MCF 10A (cell line): ENCODE results near the gene ITGA6. TPM values are rescaled to one million over a fixed set of nuclear protein-coding genes. Genes with fewer than 3 reads are reported as not detected.

Experiments used
- BruUV-seq: library from RNA; stranded (reverse); fragments of 400-500 nt; replicated peaks from 2 replicates; lab custom pipeline; 2021; lab: Mats Ljungman, UMichigan
- CTCF ChIA-PET: fragments of 300-600 bp; sonication (Branson Sonifier 250); formaldehyde crosslinking; extraction: SDS; loops from one replicate; lab custom pipeline; 2021; ENCODE audit warnings: antibody characterized with exemption, inconsistent platforms; lab: Yijun Ruan, JAX
- POLR2A ChIA-PET: fragments of 300-600, 350-650 bp; sonication (Branson Sonifier 250); formaldehyde crosslinking; extraction: SDS; loops from one replicate; lab custom pipeline; 2020; ENCODE audit warnings: antibody characterized with exemption, inconsistent platforms; lab: Yijun Ruan, JAX
- DNase-seq: peaks from one replicate; pipeline ENCODE4 v3.0.0-alpha.2; 2018; ENCODE audit not compliant: unreplicated experiment
- H3K27ac Mint-ChIP-seq: one replicate; pipeline ENCODE4 v1.8.0; 2022; ENCODE audit warnings: mild to moderate bottlenecking, low read depth, mixed read lengths; ENCODE audit not compliant: unreplicated experiment
- H3K27me3 Mint-ChIP-seq: one replicate; pipeline ENCODE4 v1.8.0; 2022; ENCODE audit warnings: mixed read lengths; ENCODE audit not compliant: insufficient read depth, unreplicated experiment
- H3K36me3 Mint-ChIP-seq: one replicate; pipeline ENCODE4 v1.8.0; 2022; ENCODE audit warnings: mild to moderate bottlenecking, moderate library complexity, mixed read lengths; ENCODE audit not compliant: insufficient read depth, unreplicated experiment
- H3K4me1 Mint-ChIP-seq: one replicate; pipeline ENCODE4 v1.8.0; 2022; ENCODE audit warnings: mixed read lengths; ENCODE audit not compliant: insufficient read depth, unreplicated experiment
- H3K4me3 Mint-ChIP-seq: one replicate; pipeline ENCODE4 v1.8.0; 2022; ENCODE audit warnings: mild to moderate bottlenecking, moderate library complexity, mixed read lengths; ENCODE audit not compliant: unreplicated experiment
- H3K9me3 Mint-ChIP-seq: one replicate; pipeline ENCODE4 v1.8.0; 2022; ENCODE audit warnings: mixed read lengths; ENCODE audit not compliant: unreplicated experiment
- CTCF ChIP-seq: fragments of 200-600 bp; IDR thresholded peaks from one replicate; pipeline ENCODE4 v1.8.0; 2022; ENCODE audit warnings: antibody characterized with exemption, mild to moderate bottlenecking; ENCODE audit not compliant: unreplicated experiment
- intact Hi-C: fragments of 100-400 bp; cut with micrococcal nuclease; formaldehyde crosslinking; loops from 2 replicates; pipeline ENCODE4 v1.14.1; 2022
- total RNA-seq: library from RNA; stranded (reverse); gene quantifications from 2 replicates; pipeline ENCODE4 v1.2.3, GENCODE V29; 2022

The ITGA6 gene
- total RNA-seq, 1 experiment from 2014 or later, result 315 TPM

- Mint-ChIP-seq H3K4me1 (peaks cover 13% of the 10 kb centered on the region), H3K27me3 (no peaks in the 10 kb centered on the region), H3K36me3 (peaks cover 90% of the 10 kb centered on the region), H3K27ac (peak overlapping the region; percentile 41), H3K9me3 (no peaks in the 10 kb centered on the region), H3K4me3 (no peak overlapping the region)
- intact Hi-C loops, result no loop called here
- ChIA-PET POLR2A (no interaction called here), CTCF (interaction anchor here (0.6 to 2.1 kb wide), 6 partner anchors 10 to 671 kb away, joined by 3 to 6 read pairs (median 3); no protein-coding TSS in a partner anchor)
- no peak for TF ChIP-seq CTCF
- no TSS peak for BruUV-seq
- DNase-seq, result no peak
Measured at GRCh38 chr2:172481507-172482262, 54.3 kb downstream of the ITGA6 start.

GRCh38 chr2:172484253-172484652 lies 56.9 kb downstream of the ITGA6 start:
- intact Hi-C loops, result no loop called here
- H3K4me1 Mint-ChIP-seq, result peaks cover 13% of the 10 kb centered on the region
- POLR2A ChIA-PET, result interaction anchor here (0.6 to 1.3 kb wide), 6 partner anchors 11 to 501 kb away, joined by 3 to 4 read pairs (median 3); no protein-coding TSS in a partner anchor
- no peak overlapping the region for H3K4me3 Mint-ChIP-seq
- H3K9me3 Mint-ChIP-seq, result no peaks in the 10 kb centered on the region
- CTCF ChIA-PET, result interaction anchor here (0.6 to 3.4 kb wide), 9 partner anchors 9 to 313 kb away, joined by 3 to 12 read pairs (median 3); no protein-coding TSS in a partner anchor
- BruUV-seq, result no TSS peak
- H3K27ac Mint-ChIP-seq, result peak overlapping the region; percentile 3
- H3K27me3 Mint-ChIP-seq, result no peaks in the 10 kb centered on the region
- DNase-seq, result no peak
- no peak for TF ChIP-seq CTCF
- H3K36me3 Mint-ChIP-seq, result peaks cover 93% of the 10 kb centered on the region

- peak overlapping the region; percentile 3 for H3K27ac Mint-ChIP-seq
- DNase-seq, result no peak
- POLR2A ChIA-PET, result interaction anchor here (0.6 to 1.3 kb wide), 5 partner anchors 10 to 313 kb away, joined by 3 to 4 read pairs (median 3); no protein-coding TSS in a partner anchor
- peaks cover 93% of the 10 kb centered on the region for H3K36me3 Mint-ChIP-seq
- CTCF ChIA-PET, result interaction anchor here (0.6 to 3.4 kb wide), 9 partner anchors 9 to 314 kb away, joined by 3 to 12 read pairs (median 3); no protein-coding TSS in a partner anchor
- peaks cover 9% of the 10 kb centered on the region for H3K4me1 Mint-ChIP-seq
- BruUV-seq, result no TSS peak
- H3K4me3 Mint-ChIP-seq, result no peak overlapping the region
- H3K27me3 Mint-ChIP-seq, result no peaks in the 10 kb centered on the region
- intact Hi-C loops, result loop anchor here (5.0 kb wide), 1 partner anchor 228 kb away; no protein-coding TSS in a partner anchor
- no peak for TF ChIP-seq CTCF
- no peaks in the 10 kb centered on the region for H3K9me3 Mint-ChIP-seq
Measured at GRCh38 chr2:172484706-172485105, 57.3 kb downstream of the ITGA6 start.

- Mint-ChIP-seq H3K4me3 (no peak overlapping the region), H3K27me3 (no peaks in the 10 kb centered on the region), H3K36me3 (peaks cover 92% of the 10 kb centered on the region), H3K27ac (no peak overlapping the region), H3K9me3 (no peaks in the 10 kb centered on the region), H3K4me1 (no peaks in the 10 kb centered on the region)
- BruUV-seq, result no TSS peak
- DNase-seq, result no peak
- no peak for TF ChIP-seq CTCF
- ChIA-PET CTCF (interaction anchor here (0.6 kb wide), 1 partner anchor 314 kb away, joined by 3 read pairs; no protein-coding TSS in a partner anchor), POLR2A (no interaction called here)
- intact Hi-C loops, result loop anchor here (5.0 kb wide), 1 partner anchor 224 kb away; no protein-coding TSS in a partner anchor
Measured at GRCh38 chr2:172488556-172488955, 61.2 kb downstream of the ITGA6 start.
